H9 (cell line): ENCODE results near the gene KCNIP1. TPM values are rescaled to one million over a fixed set of nuclear protein-coding genes. Genes with fewer than 3 reads are reported as not detected.

Source experiments
- DNase-seq: peaks from one replicate; pipeline ENCODE4 v3.0.0-alpha.2; 2017
- H2AFZ ChIP-seq: one replicate; pipeline ENCODE4 v1.6.1; 2013; ENCODE audit warnings: mild to moderate bottlenecking, low read length, control low read depth, moderate library complexity
- H2AK5ac ChIP-seq: 2 replicates; pipeline ENCODE4 v1.6.1; 2013; ENCODE audit warnings: low read length, control low read depth, mixed read lengths; ENCODE audit not compliant: insufficient read length
- H2BK120ac ChIP-seq: one replicate; pipeline ENCODE4 v1.6.1; 2013; ENCODE audit warnings: low read depth, mild to moderate bottlenecking, low read length, control low read depth, inconsistent platforms; ENCODE audit not compliant: poor library complexity, severe bottlenecking
- H2BK12ac ChIP-seq: 2 replicates; pipeline ENCODE4 v1.6.1; 2013; ENCODE audit warnings: low read length, control low read depth, mixed read lengths, low read depth; ENCODE audit not compliant: insufficient read length
- H2BK15ac ChIP-seq: 2 replicates; pipeline ENCODE4 v1.6.1; 2013; ENCODE audit warnings: low read depth, low read length, control low read depth
- H2BK20ac ChIP-seq: one replicate; pipeline ENCODE4 v1.6.1; 2013; ENCODE audit warnings: low read depth, mild to moderate bottlenecking, low read length, control low read depth, inconsistent platforms; ENCODE audit not compliant: poor library complexity, severe bottlenecking
- H2BK5ac ChIP-seq: 2 replicates; pipeline ENCODE4 v1.6.1; 2013; ENCODE audit warnings: low read length, control low read depth, mixed read lengths; ENCODE audit not compliant: insufficient read length
- H3K14ac ChIP-seq: 2 replicates; pipeline ENCODE4 v1.6.1; 2013; ENCODE audit warnings: low read length, control low read depth; ENCODE audit not compliant: insufficient read depth
- H3K18ac ChIP-seq: 2 replicates; pipeline ENCODE4 v1.6.1; 2013; ENCODE audit warnings: low read depth, mild to moderate bottlenecking, mixed read lengths, low read length, control low read depth; ENCODE audit not compliant: insufficient read length
- H3K23ac ChIP-seq: 2 replicates; pipeline ENCODE4 v1.6.1; 2013; ENCODE audit warnings: low read length, control low read depth, mixed read lengths, low read depth; ENCODE audit not compliant: insufficient read length
- H3K23me2 ChIP-seq: 2 replicates; pipeline ENCODE4 v1.6.1; 2013; ENCODE audit warnings: low read depth, mild to moderate bottlenecking, mixed read lengths, low read length, control low read depth; ENCODE audit not compliant: insufficient read length, poor library complexity, severe bottlenecking
- H3K27ac ChIP-seq: 2 replicates; pipeline ENCODE4 v1.5.1; 2013; ENCODE audit warnings: low read length, control low read depth, mixed read lengths, low read depth; ENCODE audit not compliant: insufficient read length
- H3K27me3 ChIP-seq: 2 replicates; pipeline ENCODE4 v1.6.1; 2013; ENCODE audit warnings: low read length, control low read depth, inconsistent platforms; ENCODE audit not compliant: insufficient read depth
- H3K4ac ChIP-seq: 2 replicates; pipeline ENCODE4 v1.6.1; 2013; ENCODE audit warnings: low read depth, mild to moderate bottlenecking, control low read depth, inconsistent platforms, low read length, moderate library complexity
- H3K4me1 ChIP-seq: 2 replicates; pipeline ENCODE4 v1.6.1; 2013; ENCODE audit warnings: low read length, control low read depth, inconsistent platforms; ENCODE audit not compliant: insufficient read depth
- H3K4me2 ChIP-seq: 2 replicates; pipeline ENCODE4 v1.6.1; 2013; ENCODE audit warnings: low read length, control low read depth, mixed read lengths; ENCODE audit not compliant: insufficient read length, insufficient read depth
- H3K56ac ChIP-seq: 2 replicates; pipeline ENCODE4 v1.6.1; 2013; ENCODE audit warnings: low read depth, mild to moderate bottlenecking, mixed read lengths, low read length, control low read depth; ENCODE audit not compliant: insufficient read length
- H3K79me1 ChIP-seq: 2 replicates; pipeline ENCODE4 v1.6.1; 2013; ENCODE audit warnings: low read depth, mild to moderate bottlenecking, moderate library complexity, low read length, control low read depth, inconsistent platforms; ENCODE audit not compliant: insufficient read depth, poor library complexity, severe bottlenecking
- H3K79me2 ChIP-seq: 2 replicates; pipeline ENCODE4 v1.6.1; 2013; ENCODE audit warnings: low read length, control low read depth, inconsistent platforms; ENCODE audit not compliant: insufficient read depth
- H3K9ac ChIP-seq: 2 replicates; pipeline ENCODE4 v1.6.1; 2013; ENCODE audit warnings: low read length, control low read depth, mixed read lengths; ENCODE audit not compliant: insufficient read length; ENCODE audit errors: extremely low read depth
- H3K9me3 ChIP-seq: one replicate; pipeline ENCODE4 v1.6.1; 2013; ENCODE audit warnings: low read depth, low read length, inconsistent platforms; ENCODE audit not compliant: control insufficient read depth
- H3T11ph ChIP-seq: one replicate; pipeline ENCODE4 v1.6.1; 2013; ENCODE audit warnings: mild to moderate bottlenecking, low read length, control low read depth, inconsistent platforms
- H4K20me1 ChIP-seq: one replicate; pipeline ENCODE4 v1.6.1; 2013; ENCODE audit not compliant: control insufficient read depth, insufficient read length, insufficient read depth
- H4K5ac ChIP-seq: 2 replicates; pipeline ENCODE4 v1.6.1; 2013; ENCODE audit warnings: low read depth, mild to moderate bottlenecking, mixed read lengths, low read length, control low read depth; ENCODE audit not compliant: insufficient read length
- H4K8ac ChIP-seq: replicated peaks from 2 replicates; pipeline ENCODE4 v1.6.1; 2013; ENCODE audit warnings: low read length, control low read depth, mixed read lengths, low read depth; ENCODE audit not compliant: insufficient read length
- H4K91ac ChIP-seq: 2 replicates; pipeline ENCODE4 v1.6.1; 2013; ENCODE audit warnings: low read depth, mild to moderate bottlenecking, moderate library complexity, mixed read lengths, low read length, control low read depth; ENCODE audit not compliant: insufficient read length
- H3K27ac Mint-ChIP-seq, 3 experiments: 2 replicates in 2 of 3; 3 replicates in 1 of 3; pipeline ENCODE4 v1.8.0; 2020 to 2021; ENCODE audit warnings: mixed read lengths in 3 of 3, mild to moderate bottlenecking in 1 of 3, moderate library complexity in 1 of 3
- H3K27me3 Mint-ChIP-seq: 2 replicates; pipeline ENCODE4 v1.8.0; 2021; ENCODE audit warnings: low read depth, mild to moderate bottlenecking, moderate library complexity, mixed read lengths
- H3K36me3 Mint-ChIP-seq, 3 experiments: 2 replicates in 2 of 3; 3 replicates in 1 of 3; pipeline ENCODE4 v1.8.0; 2020 to 2021; ENCODE audit warnings: low read depth in 3 of 3, mixed read lengths in 3 of 3; ENCODE audit not compliant: insufficient read depth in 1 of 3
- H3K4me1 Mint-ChIP-seq, 2 experiments: 2 replicates each; pipeline ENCODE4 v1.8.0; 2020; ENCODE audit warnings: mixed read lengths in 2 of 2
- H3K4me3 Mint-ChIP-seq, 2 experiments: 2 replicates in 1 of 2; 3 replicates in 1 of 2; pipeline ENCODE4 v1.8.0; 2020 to 2021; ENCODE audit warnings: mild to moderate bottlenecking in 2 of 2, mixed read lengths in 2 of 2, moderate library complexity in 1 of 2
- H3K9me3 Mint-ChIP-seq, 2 experiments: 2 replicates in 1 of 2; 3 replicates in 1 of 2; pipeline ENCODE4 v1.8.0; 2020; ENCODE audit warnings: mild to moderate bottlenecking in 2 of 2, mixed read lengths in 2 of 2, moderate library complexity in 1 of 2
- WGBS: extraction: QIAGEN DNeasy Blood & Tissue Kit; methylation state at CpG from one replicate; pipeline ENCODE4 v1.1.7; 2013; ENCODE audit warnings: missing lambda C conversion rate, low lambda C conversion rate, mixed read lengths; ENCODE audit not compliant: insufficient read length; ENCODE audit errors: extremely low coverage; 5-methylcytosine and 5-hydroxymethylcytosine counted together
- total RNA-seq: library from RNA; stranded (reverse); gene quantifications from 2 replicates; pipeline ENCODE4 v1.2.1, GENCODE V29; 2021
- TF ChIP-seq, protein P1 (sequence below): fragments of 200-600 bp; sonication (generic); conservative IDR thresholded peaks from 3 replicates; pipeline ENCODE4 v1.8.0; 2021; ENCODE audit warnings: antibody characterized with exemption, mild to moderate bottlenecking

KCNIP1 gene
- total RNA-seq, 1 experiment from 2014 or later: 0.63 TPM

DNA sequence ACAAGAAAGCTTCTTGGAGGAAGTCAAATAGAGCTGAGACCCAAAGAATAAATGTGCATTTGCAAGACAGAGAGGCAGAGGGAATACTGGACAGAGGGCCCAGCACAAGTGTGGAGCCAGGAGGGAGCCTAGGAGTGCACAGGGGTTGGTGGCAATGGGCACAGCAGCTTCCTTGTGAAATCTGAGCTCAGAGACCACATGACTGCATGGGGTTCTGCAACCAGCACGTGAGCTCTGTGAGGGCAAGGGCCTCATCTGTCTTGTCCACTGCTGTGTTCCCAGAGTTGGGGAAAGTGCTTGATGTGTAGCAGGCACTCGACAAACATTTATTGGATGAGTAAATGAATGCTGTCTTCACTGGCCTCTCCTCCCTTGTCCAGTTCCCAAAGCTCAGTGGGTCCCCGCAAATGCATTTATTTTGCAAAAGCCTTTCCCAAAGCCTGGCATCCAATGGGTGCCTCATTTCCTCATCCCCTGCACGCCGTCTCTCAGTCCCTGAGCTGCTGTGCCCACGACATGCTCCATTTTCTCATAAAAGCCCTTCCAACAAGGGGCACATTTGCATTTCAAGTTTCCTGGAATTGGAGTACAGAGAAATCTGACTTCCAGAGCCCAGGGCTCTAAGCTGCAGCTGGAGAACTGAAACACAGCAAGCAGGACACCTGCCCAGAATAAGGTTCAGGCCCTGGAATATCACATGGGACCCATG, 58.5 kb downstream of the KCNIP1 start:
- H3K4me2 ChIP-seq: no peak overlapping the region
- H2BK20ac ChIP-seq: no peak overlapping the region
- H3T11ph ChIP-seq: no peak overlapping the region
- H3K4me1 ChIP-seq: no peaks in the 10 kb centered on the region
- H2AFZ ChIP-seq: no peak overlapping the region
- H2AK5ac ChIP-seq: no peak overlapping the region
- TF ChIP-seq, protein P1, sequence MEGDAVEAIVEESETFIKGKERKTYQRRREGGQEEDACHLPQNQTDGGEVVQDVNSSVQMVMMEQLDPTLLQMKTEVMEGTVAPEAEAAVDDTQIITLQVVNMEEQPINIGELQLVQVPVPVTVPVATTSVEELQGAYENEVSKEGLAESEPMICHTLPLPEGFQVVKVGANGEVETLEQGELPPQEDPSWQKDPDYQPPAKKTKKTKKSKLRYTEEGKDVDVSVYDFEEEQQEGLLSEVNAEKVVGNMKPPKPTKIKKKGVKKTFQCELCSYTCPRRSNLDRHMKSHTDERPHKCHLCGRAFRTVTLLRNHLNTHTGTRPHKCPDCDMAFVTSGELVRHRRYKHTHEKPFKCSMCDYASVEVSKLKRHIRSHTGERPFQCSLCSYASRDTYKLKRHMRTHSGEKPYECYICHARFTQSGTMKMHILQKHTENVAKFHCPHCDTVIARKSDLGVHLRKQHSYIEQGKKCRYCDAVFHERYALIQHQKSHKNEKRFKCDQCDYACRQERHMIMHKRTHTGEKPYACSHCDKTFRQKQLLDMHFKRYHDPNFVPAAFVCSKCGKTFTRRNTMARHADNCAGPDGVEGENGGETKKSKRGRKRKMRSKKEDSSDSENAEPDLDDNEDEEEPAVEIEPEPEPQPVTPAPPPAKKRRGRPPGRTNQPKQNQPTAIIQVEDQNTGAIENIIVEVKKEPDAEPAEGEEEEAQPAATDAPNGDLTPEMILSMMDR: no peak
- no peak for DNase-seq
- no peaks in the 10 kb centered on the region; the same call in 1 of the 2 replicates for H3K27me3 ChIP-seq
- no CpG with 5 or more reads among the region's 6 CpGs for WGBS
- H3K4ac ChIP-seq: no peak overlapping the region
- no peaks in the 10 kb centered on the region for H3K23me2 ChIP-seq
- H2BK120ac ChIP-seq: no peak overlapping the region
- no peak overlapping the region for H3K27ac ChIP-seq
- no peaks in the 10 kb centered on the region for H3K79me1 ChIP-seq
- no peak overlapping the region for H4K8ac ChIP-seq
- no peak overlapping the region for H2BK12ac ChIP-seq
- no peak overlapping the region for H3K18ac ChIP-seq
- H3K27ac Mint-ChIP-seq: no peak overlapping the region
- no peak overlapping the region for H2BK5ac ChIP-seq
- peaks cover 6 to 12% of the 10 kb centered on the region in 2 experiments for H3K4me1 Mint-ChIP-seq
- no peaks in the 10 kb centered on the region for H4K20me1 ChIP-seq
- no peak overlapping the region for H4K91ac ChIP-seq
- H3K9ac ChIP-seq: no peak overlapping the region
- no peaks in the 10 kb centered on the region for H3K36me3 Mint-ChIP-seq
- peaks cover 23% of the 10 kb centered on the region for H3K27me3 Mint-ChIP-seq
- H3K79me2 ChIP-seq: no peaks in the 10 kb centered on the region
- H3K9me3 Mint-ChIP-seq: no peaks in the 10 kb centered on the region
- no peak overlapping the region for H2BK15ac ChIP-seq
- H3K56ac ChIP-seq: no peak overlapping the region
- H3K23ac ChIP-seq: no peak overlapping the region
- no peak overlapping the region for H3K14ac ChIP-seq
- H4K5ac ChIP-seq: no peak overlapping the region
- H3K9me3 ChIP-seq: no peaks in the 10 kb centered on the region
- no peak overlapping the region for H3K4me3 Mint-ChIP-seq
